Lower leg skin (tissue), 4 donors: ENCODE data around the gene PRKCZ. TPM values are rescaled to one million over a fixed set of nuclear protein-coding genes. Genes with fewer than 3 reads are reported as not detected.

Source experiments
- DNase-seq, 2 donors: peaks; one replicate each; pipeline ENCODE4 v3.0.0-alpha.2; 2019; ENCODE audit warnings: low spot score in 2 of 2
- H3K4me3 ChIP-seq: fragments of 200-600 bp; sonication (generic); 2 replicates; pipeline ENCODE4 v1.5.1; 2017; ENCODE audit warnings: mild to moderate bottlenecking, low read depth; ENCODE audit not compliant: poor library complexity, severe bottlenecking
- POLR2A ChIP-seq, 2 donors: fragments of 450-650 bp; IDR thresholded peaks; one replicate each; pipeline ENCODE4 v1.6.1; 2016 to 2017; ENCODE audit warnings: antibody characterized with exemption in 2 of 2, mild to moderate bottlenecking in 1 of 2, moderate library complexity in 1 of 2
- WGBS, 2 donors: methylation state at CpG; one replicate each; pipeline ENCODE4 v1.1.5; 2018; 5-methylcytosine and 5-hydroxymethylcytosine counted together
- intact Hi-C: fragments of 100-400 bp; cut with DNase I; formaldehyde crosslinking; loops from one replicate; pipeline ENCODE4 v1.15.0; 2023; ENCODE audit warnings: low total_unique reads
- total RNA-seq, 4 donors: library from RNA; depleted of rRNA; stranded (reverse); fragments of >200 nt; gene quantifications; one replicate each; pipeline ENCODE4 v1.1.0, GENCODE V29; 2016
- TF ChIP-seq, protein P1 (sequence below), 3 donors: fragments of 450-650 bp; IDR thresholded peaks; one replicate each; pipeline ENCODE4 v1.5.1; 2016; ENCODE audit warnings: antibody characterized with exemption in 3 of 3, mild to moderate bottlenecking in 3 of 3, moderate library complexity in 2 of 3

The PRKCZ gene
- total RNA-seq, 4 donors from 2014 or later: 25.9 to 32.2 (median 26.8) TPM

DNA sequence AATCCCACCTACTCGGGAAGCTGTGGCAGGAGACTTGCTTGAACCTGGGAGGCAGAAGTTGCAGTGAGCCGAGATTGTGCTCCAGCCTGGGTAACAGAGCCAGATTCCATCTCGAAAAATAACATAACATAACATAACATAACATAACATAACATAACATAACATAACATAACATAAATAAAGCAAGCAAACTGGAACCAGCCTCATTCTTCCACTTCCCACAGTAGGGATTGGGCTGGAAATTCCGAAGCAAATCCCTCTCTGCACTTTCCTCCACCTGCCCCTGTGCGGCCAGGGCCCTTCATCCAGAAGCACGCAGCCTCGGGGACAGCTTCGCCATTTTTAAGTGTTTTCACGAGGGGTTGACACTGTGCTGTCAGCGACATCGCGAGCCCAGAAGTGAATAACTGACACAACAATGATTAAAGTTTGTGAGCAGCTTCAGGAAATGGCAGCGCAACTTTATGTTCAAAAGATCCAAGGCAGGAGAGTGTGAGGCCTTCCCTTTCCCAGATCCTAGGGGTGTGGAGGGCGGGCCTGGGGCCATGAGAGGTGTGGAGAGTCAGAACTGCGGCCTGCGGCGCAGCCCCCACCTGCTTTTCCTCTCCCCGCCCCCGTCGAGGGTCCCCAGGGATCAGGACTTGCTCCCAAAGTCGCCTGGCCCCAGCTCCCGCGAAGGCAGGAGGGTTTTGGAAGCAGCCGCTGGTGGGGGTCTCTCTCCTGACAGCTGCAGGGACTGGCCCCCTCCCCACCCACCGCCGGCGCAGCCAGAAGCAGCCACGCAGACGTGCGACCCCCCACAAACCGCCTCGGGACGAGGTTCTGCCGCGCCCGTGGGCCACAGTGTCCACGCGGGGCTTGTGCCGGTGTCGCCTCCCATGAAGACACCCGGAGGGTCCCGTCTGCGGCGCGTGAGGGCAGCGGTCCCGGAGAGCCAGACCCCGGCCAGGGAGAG is 31.7 kb upstream of the PRKCZ start:
- no peak for TF ChIP-seq POLR2A (IDR thresholded peaks at IDR 0.05)
- TF ChIP-seq, protein P1, sequence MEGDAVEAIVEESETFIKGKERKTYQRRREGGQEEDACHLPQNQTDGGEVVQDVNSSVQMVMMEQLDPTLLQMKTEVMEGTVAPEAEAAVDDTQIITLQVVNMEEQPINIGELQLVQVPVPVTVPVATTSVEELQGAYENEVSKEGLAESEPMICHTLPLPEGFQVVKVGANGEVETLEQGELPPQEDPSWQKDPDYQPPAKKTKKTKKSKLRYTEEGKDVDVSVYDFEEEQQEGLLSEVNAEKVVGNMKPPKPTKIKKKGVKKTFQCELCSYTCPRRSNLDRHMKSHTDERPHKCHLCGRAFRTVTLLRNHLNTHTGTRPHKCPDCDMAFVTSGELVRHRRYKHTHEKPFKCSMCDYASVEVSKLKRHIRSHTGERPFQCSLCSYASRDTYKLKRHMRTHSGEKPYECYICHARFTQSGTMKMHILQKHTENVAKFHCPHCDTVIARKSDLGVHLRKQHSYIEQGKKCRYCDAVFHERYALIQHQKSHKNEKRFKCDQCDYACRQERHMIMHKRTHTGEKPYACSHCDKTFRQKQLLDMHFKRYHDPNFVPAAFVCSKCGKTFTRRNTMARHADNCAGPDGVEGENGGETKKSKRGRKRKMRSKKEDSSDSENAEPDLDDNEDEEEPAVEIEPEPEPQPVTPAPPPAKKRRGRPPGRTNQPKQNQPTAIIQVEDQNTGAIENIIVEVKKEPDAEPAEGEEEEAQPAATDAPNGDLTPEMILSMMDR (IDR thresholded peaks at IDR 0.05): no peak
- 11 to 28% methylated on average over 24 to 48 of the region's 48 CpGs for WGBS, 2 donors
- intact Hi-C loops: no loop called here
- DNase-seq: no peak
- H3K4me3 ChIP-seq: no peak overlapping the region

DNA sequence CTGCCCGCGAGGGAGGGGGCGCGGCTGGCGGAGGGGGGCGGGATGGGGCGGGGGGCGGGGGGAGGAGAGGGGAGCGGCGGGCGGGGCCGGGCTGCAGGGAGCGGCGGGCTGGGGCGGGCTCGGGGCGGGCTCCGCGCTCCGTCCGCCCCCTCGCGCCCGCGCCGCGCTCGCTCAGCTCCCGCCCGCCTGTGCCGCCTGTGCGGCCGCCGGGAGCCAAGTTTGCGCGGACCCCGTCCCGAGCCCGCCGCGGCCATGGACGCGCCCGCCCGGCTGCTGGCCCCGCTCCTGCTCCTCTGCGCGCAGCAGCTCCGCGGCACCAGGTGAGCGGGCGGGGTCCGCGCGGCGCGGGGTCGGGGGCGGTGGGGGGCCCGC is 31.1 kb upstream of the PRKCZ start, which contains the start of gene GABRD:
Gene GABRD, plus strand, starts transcription at position 174 of the 372 bp plus-strand sequence. Its CDS starts 79 bp downstream, at position 253.
- no peak for DNase-seq
- H3K4me3 ChIP-seq: no peak within 1 kb of the TSS
- TF ChIP-seq, protein P1 (IDR thresholded peaks at IDR 0.05): no peak
- TF ChIP-seq POLR2A (IDR thresholded peaks at IDR 0.05): no peak
- 0% methylated on average over 14 of the region's 60 CpGs; no CpG with 5 or more reads in 1 of the 2 donors for WGBS, 2 donors
- intact Hi-C loops: no loop called here

DNA sequence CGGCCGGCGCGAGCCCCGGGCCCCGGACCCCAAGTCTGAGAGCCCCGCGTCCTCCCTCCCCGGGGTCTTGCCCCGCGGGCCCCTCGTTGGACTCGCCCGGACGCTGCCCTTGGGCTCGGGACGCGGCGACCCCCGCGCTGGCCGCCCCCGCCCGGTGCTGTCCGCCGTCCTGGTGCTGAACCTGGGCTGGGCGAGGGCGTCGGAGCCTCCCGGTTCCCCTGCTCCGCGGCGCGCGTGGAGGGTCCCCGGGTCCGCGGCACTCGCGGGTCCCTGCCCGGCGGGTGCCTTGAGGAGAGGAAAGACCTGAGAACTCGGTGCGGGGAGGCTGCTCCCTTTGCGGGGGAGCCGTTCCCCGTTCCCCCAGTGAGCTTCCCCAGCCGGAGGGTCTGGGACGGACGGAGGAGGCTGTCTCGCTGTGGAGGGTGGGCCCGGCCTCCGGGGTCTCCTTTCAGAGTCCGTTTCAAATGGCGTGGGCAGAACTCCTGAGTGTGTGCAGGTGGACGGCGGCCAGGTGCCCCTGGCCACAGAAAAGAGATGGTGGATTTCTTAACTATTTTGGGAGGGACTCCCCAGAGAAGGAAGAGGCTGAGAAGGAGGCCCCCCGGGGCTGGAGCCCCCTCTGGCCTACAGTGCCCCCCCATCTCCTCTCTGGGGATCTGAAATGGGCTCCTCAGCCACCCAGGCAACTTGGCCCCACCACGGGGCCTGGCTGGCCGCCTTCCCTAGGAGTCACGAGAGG is 30.5 kb upstream of the PRKCZ start:
- 15 to 25% methylated on average over 19 to 38 of the region's 61 CpGs for WGBS, 2 donors
- TF ChIP-seq, protein P1 (IDR thresholded peaks at IDR 0.05): no peak
- no peak for TF ChIP-seq POLR2A (IDR thresholded peaks at IDR 0.05)
- intact Hi-C loops: no loop called here
- H3K4me3 ChIP-seq: no peak overlapping the region
- DNase-seq: no peak

DNA sequence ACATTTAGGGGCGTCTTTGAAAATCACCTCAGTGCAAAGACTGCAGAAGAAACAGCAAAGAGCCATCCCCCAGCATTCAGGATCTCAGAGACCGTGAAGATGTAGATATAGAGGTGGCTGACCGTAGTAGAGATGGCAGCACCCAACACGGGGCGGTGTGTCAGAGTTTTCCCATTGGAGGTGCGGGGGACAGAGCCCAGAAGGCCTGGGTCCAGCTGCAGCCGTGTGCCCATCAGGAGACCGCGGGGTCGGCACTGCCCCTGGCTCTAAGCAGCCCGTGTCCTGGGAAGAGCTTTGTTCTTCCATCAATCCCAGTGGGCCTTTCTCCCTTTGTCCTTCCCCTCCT is 29.9 kb upstream of the PRKCZ start:
- no peak for DNase-seq
- 79 to 89% methylated on average over 10 to 11 of the region's 11 CpGs for WGBS, 2 donors
- intact Hi-C loops: no loop called here
- TF ChIP-seq POLR2A (IDR thresholded peaks at IDR 0.05): no peak
- TF ChIP-seq, protein P1 (IDR thresholded peaks at IDR 0.05): no peak
- H3K4me3 ChIP-seq: no peak overlapping the region

DNA sequence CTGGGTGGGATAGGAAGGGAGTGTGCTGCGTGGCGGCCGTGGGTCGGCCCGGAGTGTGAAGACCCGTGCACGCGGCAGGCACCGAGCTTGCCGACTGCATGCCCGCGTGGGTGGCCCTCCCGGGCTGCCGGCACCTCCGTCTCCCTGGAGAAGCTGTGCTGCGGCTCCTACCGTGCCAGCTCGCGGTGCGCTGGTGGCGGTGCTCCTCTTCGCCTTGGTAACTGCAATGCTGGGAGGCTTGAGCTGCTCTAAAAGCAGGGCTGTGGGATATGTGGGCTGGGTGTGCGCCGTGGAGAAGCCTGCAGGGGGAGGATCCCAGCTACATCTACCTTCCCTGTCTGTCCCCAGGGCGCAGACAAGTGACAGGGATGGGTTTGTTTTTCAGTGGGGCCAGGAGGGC is 28.7 kb upstream of the PRKCZ start:
- DNase-seq: no peak
- WGBS, 2 donors: 68 to 78% methylated on average over 23 of the region's 25 CpGs
- H3K4me3 ChIP-seq: no peak overlapping the region
- TF ChIP-seq POLR2A (IDR thresholded peaks at IDR 0.05): no peak
- TF ChIP-seq, protein P1 (IDR thresholded peaks at IDR 0.05): no peak
- intact Hi-C loops: no loop called here
